ENCODE measurements around the gene EFCAB8.
"Not testable (repeated sequence)": the region's sequence is repeated elsewhere in the genome, so short reads cannot be mapped to it uniquely, and the experiment has no call there.

EFCAB8 gene

GRCh38 chr20:32912688-32913087 lies 54.0 kb downstream of the EFCAB8 start:
- DNase-seq: no peak

GRCh38 chr20:32914031-32914430 lies 55.3 kb downstream of the EFCAB8 start:
- no peak for DNase-seq

- DNase-seq: no peak
Measured at GRCh38 chr20:32917191-32917950, 58.6 kb downstream of the EFCAB8 start.

GRCh38 chr20:32918296-32918695 lies 59.6 kb downstream of the EFCAB8 start:
- no peak for DNase-seq

- no peak for DNase-seq
Measured at GRCh38 chr20:32918751-32919150, 60.0 kb downstream of the EFCAB8 start.

- DNase-seq: no peak
Measured at GRCh38 chr20:32920066-32920465, 61.3 kb downstream of the EFCAB8 start.

- no peak for DNase-seq
Measured at GRCh38 chr20:32920530-32921298, 62.0 kb downstream of the EFCAB8 start.

GRCh38 chr20:32922466-32922865 lies 63.7 kb downstream of the EFCAB8 start:
- DNase-seq: no peak

GRCh38 chr20:32924781-32925180 lies 66.1 kb downstream of the EFCAB8 start:
- no peak for DNase-seq

GRCh38 chr20:32925481-32926196 lies 66.9 kb downstream of the EFCAB8 start:
- no peak for DNase-seq

- DNase-seq: no peak
Measured at GRCh38 chr20:32929162-32929561, 70.4 kb downstream of the EFCAB8 start.

GRCh38 chr20:32930181-32930580 lies 71.5 kb downstream of the EFCAB8 start:
- DNase-seq: no peak

GRCh38 chr20:32930701-32931100 lies 72.0 kb downstream of the EFCAB8 start:
- DNase-seq: no peak

GRCh38 chr20:32934580-32934979 lies 75.9 kb downstream of the EFCAB8 start:
- DNase-seq: no peak

- DNase-seq: no peak
Measured at GRCh38 chr20:32941155-32941885, 82.6 kb downstream of the EFCAB8 start.

GRCh38 chr20:32943490-32944052 lies 84.8 kb downstream of the EFCAB8 start:
- DNase-seq: no peak

GRCh38 chr20:32945710-32946221 lies 87.0 kb downstream of the EFCAB8 start:
- no peak for DNase-seq

GRCh38 chr20:32946629-32947028 lies 87.9 kb downstream of the EFCAB8 start:
- DNase-seq: no peak

- DNase-seq: not testable (repeated sequence)
Measured at GRCh38 chr20:32950539-32950938, 91.8 kb downstream of the EFCAB8 start.

- no peak for DNase-seq
Measured at GRCh38 chr20:32957459-32957858, 98.7 kb downstream of the EFCAB8 start.

GRCh38 chr20:32958574-32958973 lies 99.9 kb downstream of the EFCAB8 start:
- no peak for DNase-seq

All from femur (tissue), 1 donor.